GM23248 (cell line): ENCODE data around the gene LRP1.

Experiments used
- EZH2 ChIP-seq: fragments of 200-600 bp; sonication (generic); IDR thresholded peaks from 2 replicates; pipeline ENCODE4 v1.6.1; 2018; ENCODE audit warnings: antibody characterized with exemption, mild to moderate bottlenecking; ENCODE audit not compliant: insufficient read depth, poor library complexity, severe bottlenecking
- EZH2phosphoT487 ChIP-seq: fragments of 200-600 bp; sonication (generic); IDR thresholded peaks from 2 replicates; pipeline ENCODE4 v1.6.1; 2018; ENCODE audit warnings: antibody characterized with exemption, moderate library complexity, mild to moderate bottlenecking, low read depth; ENCODE audit not compliant: insufficient read depth

GRCh38 chr12:57248934-57249742 lies 120.9 kb downstream of the LRP1 start:
- no peak for TF ChIP-seq EZH2
- TF ChIP-seq EZH2phosphoT487 = no peak
